Measurements from ENCODE around the gene AGFG2.
"Not testable (repeated sequence)": the region's sequence is repeated elsewhere in the genome, so short reads cannot be mapped to it uniquely, and the experiment has no call there.

Gene AGFG2

DNA sequence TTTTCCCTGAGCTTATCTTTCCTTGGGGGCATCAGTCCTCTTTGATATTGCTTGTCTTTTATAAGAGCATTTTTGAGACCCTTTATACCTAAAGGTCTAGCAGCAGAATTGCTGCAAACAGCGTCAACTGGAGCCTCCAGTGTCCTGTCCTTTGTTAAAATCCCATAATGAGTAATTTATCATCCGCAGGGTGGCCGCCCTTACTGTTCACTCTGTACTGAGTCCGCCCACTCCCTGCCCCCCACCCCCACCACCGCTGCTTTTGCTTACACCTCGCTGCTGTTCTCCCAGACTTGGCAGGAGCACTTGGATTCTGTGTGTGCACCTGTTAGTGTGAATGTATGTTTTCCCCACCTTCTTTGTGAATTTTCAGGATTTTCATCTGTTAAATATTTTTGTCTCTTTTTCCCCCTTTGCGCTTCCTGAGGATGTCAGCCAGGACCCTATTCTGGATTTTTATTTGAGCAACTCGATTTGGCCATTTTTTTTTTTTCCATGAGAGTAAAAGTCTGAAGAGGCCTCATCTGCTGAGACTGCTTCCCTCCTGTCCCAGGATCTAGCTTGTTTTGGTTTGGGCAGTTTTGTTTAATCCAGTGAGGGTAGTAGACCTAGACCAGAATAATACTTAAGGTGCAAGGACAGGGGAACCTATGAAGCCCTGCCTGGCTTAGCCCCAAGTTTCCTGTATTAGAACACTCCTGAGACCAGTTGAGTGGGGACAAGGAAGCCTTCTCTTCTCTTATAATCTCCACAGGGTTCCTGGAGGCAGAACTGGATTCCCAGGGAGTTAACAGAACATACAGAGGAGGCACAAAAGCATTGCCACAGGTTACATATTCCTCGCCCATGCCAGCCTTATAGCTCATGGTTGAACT is 8.2 kb downstream of the AGFG2 start:
- FAIRE-seq, result no peak

GRCh38 chr7:100547872-100548271 is 8.9 kb downstream of the AGFG2 start:
- no peak for DNase-seq (ENCODE audit: low spot score)
- FAIRE-seq, result no peak

More for the DNA sequence above, 8.2 kb downstream of the AGFG2 start:
- no peak for DNase-seq (ENCODE audit: low spot score)

- not testable (repeated sequence) for FAIRE-seq; DNase-seq (ENCODE audit: low spot score)
Observed at GRCh38 chr7:100548446-100548845, 9.4 kb downstream of the AGFG2 start.

DNA sequence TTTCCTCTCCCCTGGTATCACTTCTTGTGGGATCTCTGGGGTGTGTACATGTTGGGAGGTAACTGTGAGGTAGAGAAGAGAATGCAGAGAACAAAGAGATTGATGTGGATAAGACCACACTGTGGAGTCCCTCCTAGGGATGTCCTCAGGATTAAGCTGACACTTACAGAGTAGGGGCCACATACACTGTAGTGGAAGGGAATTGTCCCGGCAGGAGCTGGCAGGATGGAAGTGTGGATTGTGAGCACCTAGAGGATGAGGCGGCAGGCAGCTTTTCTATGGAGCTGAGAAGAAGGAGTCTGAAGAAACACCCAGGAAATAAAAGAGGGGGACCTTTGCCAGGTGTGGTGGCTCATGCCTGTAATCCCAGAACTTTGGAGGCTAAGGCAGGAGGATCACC is 13.5 kb downstream of the AGFG2 start:
- DNase-seq (ENCODE audit: low spot score) (no peak), FAIRE-seq (no peak)

DNA sequence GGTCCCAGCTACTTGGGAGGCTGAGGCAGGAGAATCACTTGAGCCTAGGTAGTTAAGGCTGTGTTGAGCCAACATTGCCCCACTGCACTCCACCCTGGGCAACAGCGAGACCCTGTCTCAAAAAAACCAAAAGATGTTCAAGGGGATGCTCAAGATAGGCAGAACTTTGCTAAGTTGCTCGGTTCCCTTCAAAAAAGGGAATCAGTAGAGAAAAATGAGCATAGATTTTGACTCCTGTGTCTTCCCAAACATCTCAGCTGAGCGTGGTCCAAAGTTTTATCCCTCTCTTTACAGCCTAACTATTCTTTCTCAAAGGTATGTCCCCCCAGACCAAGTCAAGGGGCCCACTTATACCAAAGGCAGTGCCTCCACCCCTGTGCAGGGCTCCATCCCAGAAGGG is 14.0 kb downstream of the AGFG2 start:
- DNase-seq (ENCODE audit: low spot score), result no peak
- FAIRE-seq, result no peak

- DNase-seq (ENCODE audit: low spot score), result no peak
- FAIRE-seq, result no peak
Observed at GRCh38 chr7:100555701-100556100, 16.7 kb downstream of the AGFG2 start.

DNA sequence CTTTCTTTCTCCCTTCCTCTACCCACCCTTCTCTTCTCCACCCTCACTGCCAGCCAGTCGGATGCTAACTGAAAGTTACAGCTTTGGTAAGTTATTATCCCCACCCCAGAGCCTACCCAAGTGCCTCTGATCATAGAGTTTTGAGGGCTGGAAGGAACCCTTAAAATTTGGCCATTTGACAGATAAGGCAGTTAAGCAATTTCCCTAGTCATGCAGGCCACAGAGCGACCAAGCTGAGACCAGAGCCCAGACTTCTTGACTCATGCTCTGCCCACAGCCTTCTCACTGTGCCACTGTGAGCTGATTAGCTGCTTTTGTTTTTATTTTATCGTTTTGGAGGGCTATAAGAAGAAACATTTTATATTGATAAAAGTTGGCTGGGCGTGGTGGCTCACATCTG is 17.5 kb downstream of the AGFG2 start:
- DNase-seq (ENCODE audit: low spot score), result no peak
- FAIRE-seq, result no peak

DNA sequence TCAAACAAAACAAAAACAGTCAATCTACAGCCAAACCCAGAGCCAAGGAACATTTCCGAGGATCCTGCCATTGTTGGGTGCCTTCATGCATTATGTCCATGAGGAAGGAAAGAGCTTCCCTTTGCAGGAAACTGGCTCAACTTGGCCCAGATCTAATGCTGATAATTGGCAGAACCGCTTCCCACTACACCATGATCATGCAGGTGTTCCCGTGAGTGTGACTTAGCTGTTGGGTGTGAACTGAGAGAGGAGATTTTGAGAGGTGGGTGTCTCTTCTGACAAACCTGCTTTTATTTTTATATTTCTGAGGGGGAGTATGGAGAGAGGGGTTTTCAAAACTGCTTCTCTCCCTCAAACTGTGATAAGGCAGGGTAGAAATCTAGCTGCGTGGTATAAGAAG is 20.1 kb downstream of the AGFG2 start:
- DNase-seq (ENCODE audit: low spot score) (no peak), FAIRE-seq (no peak)

DNA sequence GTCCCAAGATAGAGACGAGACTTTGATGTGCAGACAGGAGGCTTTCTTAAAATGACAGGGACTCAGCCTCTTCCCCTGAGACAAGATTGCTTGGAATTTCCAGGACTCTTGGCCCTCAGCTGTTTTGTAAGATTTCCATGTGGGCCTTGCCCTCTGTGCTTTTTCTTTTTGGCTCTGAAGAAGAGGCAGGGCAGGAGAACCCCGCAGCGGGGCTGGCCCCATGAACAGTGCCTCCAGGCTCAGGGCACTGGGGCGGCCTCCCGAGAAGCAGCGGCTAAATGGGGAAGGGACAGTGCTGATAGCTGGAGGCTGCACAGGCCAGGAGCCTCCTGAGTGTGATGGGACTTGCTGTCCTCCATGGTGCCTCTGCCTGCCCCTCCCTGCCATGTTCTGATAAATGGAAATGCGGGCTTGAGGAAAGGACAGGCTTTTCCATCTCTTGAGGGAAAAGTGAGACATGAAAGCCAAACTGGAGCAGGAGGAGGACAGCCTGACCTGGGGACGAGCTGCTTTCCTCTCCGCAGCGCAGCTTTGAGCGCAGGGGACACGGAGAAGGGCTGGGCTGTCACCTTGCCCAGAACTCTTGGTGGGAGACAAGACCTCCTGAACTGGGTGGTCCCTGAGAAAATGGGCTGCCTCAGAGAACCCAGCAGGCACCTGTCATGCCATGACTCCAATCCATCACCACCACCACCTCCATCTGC is 22.6 kb downstream of the AGFG2 start:
- FAIRE-seq (no peak), DNase-seq (ENCODE audit: low spot score) (no peak)

DNA sequence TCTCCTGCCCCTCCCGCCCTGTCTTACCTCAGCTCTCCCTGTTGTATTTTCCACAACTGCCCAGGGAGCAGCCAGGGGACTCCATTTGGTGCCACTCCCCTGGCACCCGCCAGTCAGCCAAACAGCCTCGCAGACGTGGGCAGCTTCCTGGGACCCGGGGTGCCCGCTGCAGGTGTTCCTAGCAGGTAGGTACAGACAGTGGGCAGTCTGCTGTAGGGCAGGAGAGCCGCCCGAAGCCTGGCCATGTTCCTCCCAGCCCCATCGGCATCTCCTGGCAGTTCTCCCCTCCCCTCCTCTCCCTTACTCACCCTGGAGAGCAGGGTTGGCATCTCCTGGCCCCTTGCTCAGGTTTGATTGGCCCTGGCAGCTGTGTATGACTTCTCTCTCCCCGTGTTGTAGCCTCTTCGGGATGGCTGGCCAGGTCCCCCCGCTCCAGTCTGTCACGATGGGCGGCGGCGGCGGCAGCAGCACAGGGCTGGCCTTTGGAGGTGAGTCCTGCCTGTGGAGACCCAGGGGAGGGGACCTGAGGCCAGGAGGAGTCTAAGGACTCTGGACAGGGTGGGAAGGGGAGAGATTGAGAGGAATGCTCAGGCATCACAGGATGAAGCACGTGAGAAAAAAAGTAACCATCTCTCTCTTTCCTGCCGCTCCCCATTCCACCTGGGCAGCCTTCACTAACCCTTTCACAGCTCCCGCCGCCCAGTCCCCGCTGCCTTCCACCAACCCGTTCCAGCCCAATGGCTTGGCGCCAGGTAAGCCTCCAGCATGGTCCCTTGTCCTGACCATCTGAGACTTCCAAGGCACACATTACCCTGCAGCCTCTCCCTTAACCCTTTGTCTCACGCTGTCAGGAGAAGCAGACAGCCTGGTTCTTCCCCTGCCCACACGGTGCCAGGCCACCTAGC is 23.4 kb downstream of the AGFG2 start:
- DNase-seq (ENCODE audit: low spot score) (no peak), FAIRE-seq (no peak)

- no peak for FAIRE-seq
- no peak for DNase-seq (ENCODE audit: low spot score)
Observed at GRCh38 chr7:100563100-100563564, 24.1 kb downstream of the AGFG2 start.

GRCh38 chr7:100563809-100564400 is 24.9 kb downstream of the AGFG2 start:
- peak; percentile 60 for DNase-seq (ENCODE audit: low spot score)
- no peak for FAIRE-seq

- DNase-seq (ENCODE audit: low spot score); FAIRE-seq: not testable (repeated sequence)
Observed at GRCh38 chr7:100564405-100564804, 25.4 kb downstream of the AGFG2 start.

DNA sequence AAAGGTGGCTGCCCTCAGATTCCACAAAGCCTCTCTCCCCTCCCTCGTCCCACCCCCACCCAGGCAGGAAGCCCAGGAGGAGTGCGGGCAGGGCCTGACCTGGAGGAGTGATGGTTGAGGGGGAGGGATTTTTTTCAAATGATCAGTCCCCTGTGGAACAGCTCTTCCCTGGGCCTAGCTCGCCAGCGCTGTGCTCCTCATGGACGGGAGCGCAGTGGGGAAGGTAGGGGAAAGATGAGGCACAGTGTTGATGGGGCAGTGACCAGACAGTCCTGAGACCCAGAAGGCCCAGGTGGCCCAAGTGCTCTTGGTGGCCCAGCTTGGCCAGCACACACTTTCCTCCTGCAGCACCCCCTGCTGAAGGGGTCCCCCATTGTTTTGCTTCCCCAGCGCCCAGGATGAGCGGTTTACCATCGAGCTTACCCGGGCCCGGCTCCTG is 26.1 kb downstream of the AGFG2 start:
- FAIRE-seq (no peak), DNase-seq (ENCODE audit: low spot score) (no peak)

DNA sequence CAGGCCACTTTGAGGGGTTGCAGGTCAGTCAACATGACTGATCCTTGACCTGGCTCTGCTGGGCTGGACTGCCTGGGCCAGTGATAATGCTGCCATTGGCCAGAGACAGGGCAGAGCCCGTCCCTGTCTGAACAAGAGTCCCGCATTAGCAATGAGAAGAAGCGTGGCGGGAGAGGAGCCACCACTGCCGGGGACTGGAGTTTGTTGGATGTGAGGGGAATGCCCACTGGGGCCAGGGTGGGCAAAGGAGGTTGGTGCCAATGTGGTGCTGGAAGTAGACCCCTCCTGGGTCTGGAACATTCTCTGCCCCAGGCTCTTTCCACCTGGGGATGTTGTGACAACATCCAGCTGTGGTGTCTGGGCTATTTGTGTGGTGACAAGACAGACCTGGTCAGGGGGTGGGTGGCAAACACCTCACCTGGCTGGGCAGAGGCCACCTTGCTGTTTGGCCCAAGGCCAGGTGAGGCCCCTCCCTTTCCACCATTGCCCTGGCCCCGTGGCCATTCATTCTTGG is 27.1 kb downstream of the AGFG2 start:
- FAIRE-seq, result no peak
- DNase-seq (ENCODE audit: low spot score), result no peak

- FAIRE-seq (peak; percentile 37), DNase-seq (ENCODE audit: low spot score) (no peak)
Observed at GRCh38 chr7:100567031-100567730, 28.2 kb downstream of the AGFG2 start.

DNA sequence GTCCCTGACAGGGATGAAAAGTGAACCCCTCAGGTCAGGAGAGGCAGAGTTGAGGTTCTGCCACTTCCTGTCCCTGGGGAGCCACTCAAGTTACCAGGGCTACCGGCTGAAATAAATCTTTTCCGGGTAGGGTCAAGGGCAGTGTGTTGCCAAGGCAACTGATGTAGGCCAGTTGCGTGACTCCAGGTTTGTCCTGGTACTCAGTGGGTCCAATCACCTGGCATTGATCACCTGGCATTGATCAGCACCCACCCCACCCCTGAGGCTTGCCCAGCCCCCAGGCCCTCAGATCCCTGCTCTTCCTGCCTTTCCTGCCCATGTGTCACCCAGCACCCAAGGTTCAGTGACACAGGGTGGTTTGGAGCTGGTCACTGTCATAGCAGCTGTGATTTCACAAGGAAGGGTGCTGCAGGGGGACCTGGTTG is 28.8 kb downstream of the AGFG2 start:
- peak; percentile 48 for FAIRE-seq
- no peak for DNase-seq (ENCODE audit: low spot score)

- no peak for DNase-seq (ENCODE audit: low spot score)
- FAIRE-seq, result peak; percentile 44
Observed at GRCh38 chr7:100568176-100568895, 29.3 kb downstream of the AGFG2 start.
